H9 (cell line): ENCODE data around the gene NHERF1. TPM values are rescaled to one million over a fixed set of nuclear protein-coding genes. Genes with fewer than 3 reads are reported as not detected.

Source experiments
- DNase-seq: peaks from one replicate; pipeline ENCODE4 v3.0.0-alpha.2; 2017
- H2AFZ ChIP-seq: one replicate; pipeline ENCODE4 v1.6.1; 2013; ENCODE audit warnings: mild to moderate bottlenecking, low read length, control low read depth, moderate library complexity
- H2AK5ac ChIP-seq: 2 replicates; pipeline ENCODE4 v1.6.1; 2013; ENCODE audit warnings: low read length, control low read depth, mixed read lengths; ENCODE audit not compliant: insufficient read length
- H2BK120ac ChIP-seq: one replicate; pipeline ENCODE4 v1.6.1; 2013; ENCODE audit warnings: low read depth, mild to moderate bottlenecking, low read length, control low read depth, inconsistent platforms; ENCODE audit not compliant: poor library complexity, severe bottlenecking
- H2BK12ac ChIP-seq: 2 replicates; pipeline ENCODE4 v1.6.1; 2013; ENCODE audit warnings: low read length, control low read depth, mixed read lengths, low read depth; ENCODE audit not compliant: insufficient read length
- H2BK15ac ChIP-seq: 2 replicates; pipeline ENCODE4 v1.6.1; 2013; ENCODE audit warnings: low read depth, low read length, control low read depth
- H2BK20ac ChIP-seq: one replicate; pipeline ENCODE4 v1.6.1; 2013; ENCODE audit warnings: low read depth, mild to moderate bottlenecking, low read length, control low read depth, inconsistent platforms; ENCODE audit not compliant: poor library complexity, severe bottlenecking
- H2BK5ac ChIP-seq: 2 replicates; pipeline ENCODE4 v1.6.1; 2013; ENCODE audit warnings: low read length, control low read depth, mixed read lengths; ENCODE audit not compliant: insufficient read length
- H3K14ac ChIP-seq: 2 replicates; pipeline ENCODE4 v1.6.1; 2013; ENCODE audit warnings: low read length, control low read depth; ENCODE audit not compliant: insufficient read depth
- H3K18ac ChIP-seq: 2 replicates; pipeline ENCODE4 v1.6.1; 2013; ENCODE audit warnings: low read depth, mild to moderate bottlenecking, mixed read lengths, low read length, control low read depth; ENCODE audit not compliant: insufficient read length
- H3K23ac ChIP-seq: 2 replicates; pipeline ENCODE4 v1.6.1; 2013; ENCODE audit warnings: low read length, control low read depth, mixed read lengths, low read depth; ENCODE audit not compliant: insufficient read length
- H3K23me2 ChIP-seq: 2 replicates; pipeline ENCODE4 v1.6.1; 2013; ENCODE audit warnings: low read depth, mild to moderate bottlenecking, mixed read lengths, low read length, control low read depth; ENCODE audit not compliant: insufficient read length, poor library complexity, severe bottlenecking
- H3K27ac ChIP-seq: 2 replicates; pipeline ENCODE4 v1.5.1; 2013; ENCODE audit warnings: low read length, control low read depth, mixed read lengths, low read depth; ENCODE audit not compliant: insufficient read length
- H3K27me3 ChIP-seq: 2 replicates; pipeline ENCODE4 v1.6.1; 2013; ENCODE audit warnings: low read length, control low read depth, inconsistent platforms; ENCODE audit not compliant: insufficient read depth
- H3K4ac ChIP-seq: 2 replicates; pipeline ENCODE4 v1.6.1; 2013; ENCODE audit warnings: low read depth, mild to moderate bottlenecking, control low read depth, inconsistent platforms, low read length, moderate library complexity
- H3K4me1 ChIP-seq: 2 replicates; pipeline ENCODE4 v1.6.1; 2013; ENCODE audit warnings: low read length, control low read depth, inconsistent platforms; ENCODE audit not compliant: insufficient read depth
- H3K4me2 ChIP-seq: 2 replicates; pipeline ENCODE4 v1.6.1; 2013; ENCODE audit warnings: low read length, control low read depth, mixed read lengths; ENCODE audit not compliant: insufficient read length, insufficient read depth
- H3K56ac ChIP-seq: 2 replicates; pipeline ENCODE4 v1.6.1; 2013; ENCODE audit warnings: low read depth, mild to moderate bottlenecking, mixed read lengths, low read length, control low read depth; ENCODE audit not compliant: insufficient read length
- H3K79me1 ChIP-seq: 2 replicates; pipeline ENCODE4 v1.6.1; 2013; ENCODE audit warnings: low read depth, mild to moderate bottlenecking, moderate library complexity, low read length, control low read depth, inconsistent platforms; ENCODE audit not compliant: insufficient read depth, poor library complexity, severe bottlenecking
- H3K79me2 ChIP-seq: 2 replicates; pipeline ENCODE4 v1.6.1; 2013; ENCODE audit warnings: low read length, control low read depth, inconsistent platforms; ENCODE audit not compliant: insufficient read depth
- H3K9ac ChIP-seq: 2 replicates; pipeline ENCODE4 v1.6.1; 2013; ENCODE audit warnings: low read length, control low read depth, mixed read lengths; ENCODE audit not compliant: insufficient read length; ENCODE audit errors: extremely low read depth
- H3K9me3 ChIP-seq: one replicate; pipeline ENCODE4 v1.6.1; 2013; ENCODE audit warnings: low read depth, low read length, inconsistent platforms; ENCODE audit not compliant: control insufficient read depth
- H3T11ph ChIP-seq: one replicate; pipeline ENCODE4 v1.6.1; 2013; ENCODE audit warnings: mild to moderate bottlenecking, low read length, control low read depth, inconsistent platforms
- H4K20me1 ChIP-seq: one replicate; pipeline ENCODE4 v1.6.1; 2013; ENCODE audit not compliant: control insufficient read depth, insufficient read length, insufficient read depth
- H4K5ac ChIP-seq: 2 replicates; pipeline ENCODE4 v1.6.1; 2013; ENCODE audit warnings: low read depth, mild to moderate bottlenecking, mixed read lengths, low read length, control low read depth; ENCODE audit not compliant: insufficient read length
- H4K8ac ChIP-seq: replicated peaks from 2 replicates; pipeline ENCODE4 v1.6.1; 2013; ENCODE audit warnings: low read length, control low read depth, mixed read lengths, low read depth; ENCODE audit not compliant: insufficient read length
- H4K91ac ChIP-seq: 2 replicates; pipeline ENCODE4 v1.6.1; 2013; ENCODE audit warnings: low read depth, mild to moderate bottlenecking, moderate library complexity, mixed read lengths, low read length, control low read depth; ENCODE audit not compliant: insufficient read length
- H3K27ac Mint-ChIP-seq, 3 experiments: 2 replicates in 2 of 3; 3 replicates in 1 of 3; pipeline ENCODE4 v1.8.0; 2020 to 2021; ENCODE audit warnings: mixed read lengths in 3 of 3, mild to moderate bottlenecking in 1 of 3, moderate library complexity in 1 of 3
- H3K27me3 Mint-ChIP-seq: 2 replicates; pipeline ENCODE4 v1.8.0; 2021; ENCODE audit warnings: low read depth, mild to moderate bottlenecking, moderate library complexity, mixed read lengths
- H3K36me3 Mint-ChIP-seq, 3 experiments: 2 replicates in 2 of 3; 3 replicates in 1 of 3; pipeline ENCODE4 v1.8.0; 2020 to 2021; ENCODE audit warnings: low read depth in 3 of 3, mixed read lengths in 3 of 3; ENCODE audit not compliant: insufficient read depth in 1 of 3
- H3K4me1 Mint-ChIP-seq, 2 experiments: 2 replicates each; pipeline ENCODE4 v1.8.0; 2020; ENCODE audit warnings: mixed read lengths in 2 of 2
- H3K4me3 Mint-ChIP-seq, 2 experiments: 2 replicates in 1 of 2; 3 replicates in 1 of 2; pipeline ENCODE4 v1.8.0; 2020 to 2021; ENCODE audit warnings: mild to moderate bottlenecking in 2 of 2, mixed read lengths in 2 of 2, moderate library complexity in 1 of 2
- H3K9me3 Mint-ChIP-seq, 2 experiments: 2 replicates in 1 of 2; 3 replicates in 1 of 2; pipeline ENCODE4 v1.8.0; 2020; ENCODE audit warnings: mild to moderate bottlenecking in 2 of 2, mixed read lengths in 2 of 2, moderate library complexity in 1 of 2
- CTCF ChIP-seq: fragments of 200-600 bp; sonication (generic); conservative IDR thresholded peaks from 3 replicates; pipeline ENCODE4 v1.8.0; 2021; ENCODE audit warnings: antibody characterized with exemption, mild to moderate bottlenecking
- WGBS: extraction: QIAGEN DNeasy Blood & Tissue Kit; methylation state at CpG from one replicate; pipeline ENCODE4 v1.1.7; 2013; ENCODE audit warnings: missing lambda C conversion rate, low lambda C conversion rate, mixed read lengths; ENCODE audit not compliant: insufficient read length; ENCODE audit errors: extremely low coverage; 5-methylcytosine and 5-hydroxymethylcytosine counted together
- total RNA-seq: library from RNA; stranded (reverse); gene quantifications from 2 replicates; pipeline ENCODE4 v1.2.1, GENCODE V29; 2021

Gene NHERF1
- total RNA-seq, 1 experiment from 2014 or later: 74.4 TPM

DNA sequence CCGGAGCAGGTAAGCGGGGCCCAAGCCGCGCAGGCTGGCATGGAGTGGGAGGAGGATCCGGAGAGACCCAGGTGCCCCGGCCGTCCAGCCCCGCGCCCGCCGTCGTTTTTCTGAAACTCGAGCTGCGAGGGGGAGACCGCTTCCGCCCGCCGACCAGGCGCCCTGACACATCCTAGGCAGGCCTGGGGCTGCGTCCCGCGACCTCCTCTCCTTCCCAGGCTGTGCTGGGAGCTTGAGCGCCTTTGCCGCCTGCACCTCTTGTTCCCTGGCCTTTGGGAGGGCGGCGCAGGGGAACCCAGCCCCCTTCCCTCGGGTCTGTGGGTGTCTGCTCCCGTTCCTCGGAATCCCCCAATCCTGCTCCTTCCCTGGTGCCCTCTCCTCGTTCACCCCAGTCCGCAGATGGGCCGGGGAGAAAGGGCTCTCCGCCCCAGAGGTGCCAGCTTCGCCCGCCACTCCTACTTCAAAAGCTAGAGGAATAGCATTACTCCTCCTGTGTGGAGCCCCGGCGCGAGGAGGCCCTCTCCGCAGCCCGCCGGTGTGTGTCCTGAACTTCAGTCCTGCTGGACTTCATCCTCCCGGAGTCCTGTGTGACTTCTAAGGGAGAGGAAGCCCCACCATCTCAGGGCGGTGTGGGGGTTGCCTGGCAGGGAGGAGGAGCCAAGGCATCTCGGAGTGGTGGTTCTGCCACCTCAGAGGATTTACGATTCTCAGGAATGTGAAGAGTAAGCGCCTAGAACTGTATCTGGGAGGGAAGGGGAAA lies 1.0 kb downstream of the NHERF1 start:
- Histone ChIP-seq H3K9ac (peak overlapping the region; percentile 77), H3K27ac (no peak overlapping the region)

More for the DNA sequence above, 1.0 kb downstream of the NHERF1 start:
- Histone ChIP-seq H3K23me2 (peaks cover 9% of the 10 kb centered on the region), H2BK120ac (no peak overlapping the region), H3T11ph (no peak overlapping the region), H3K56ac (no peak overlapping the region), H3K4ac (no peak overlapping the region), H3K27me3 (no peaks in the 10 kb centered on the region), H2BK15ac (no peak overlapping the region), H4K8ac (no peak overlapping the region), H4K5ac (no peak overlapping the region), H2AFZ (no peak overlapping the region), H2BK12ac (no peak overlapping the region), H3K4me1 (peaks cover 11% of the 10 kb centered on the region), H2BK20ac (no peak overlapping the region), H3K79me1 (peaks cover 3% of the 10 kb centered on the region), H4K20me1 (no peaks in the 10 kb centered on the region), H3K14ac (peak overlapping the region; percentile 83), H4K91ac (no peak overlapping the region), H3K4me2 (peak overlapping the region; percentile 69), H3K23ac (no peak overlapping the region), H2BK5ac (no peak overlapping the region), H2AK5ac (no peak overlapping the region), H3K9me3 (no peaks in the 10 kb centered on the region), H3K18ac (no peak overlapping the region), H3K79me2 (peaks cover 9% of the 10 kb centered on the region; the same call in 1 of the 2 replicates)
- H3K27me3 Mint-ChIP-seq: peaks cover 5% of the 10 kb centered on the region
- no CpG with 5 or more reads among the region's 46 CpGs for WGBS
- peak overlapping the region; percentile 89 to 93 for H3K4me3 Mint-ChIP-seq
- peak overlapping the region in 2 of 3 experiments; percentile 79 to 85; a peak in 2 of 7 replicates for H3K27ac Mint-ChIP-seq
- TF ChIP-seq CTCF: no peak
- DNase-seq: no peak
- H3K36me3 Mint-ChIP-seq: peaks cover 12 to 24% (median 17%) of the 10 kb centered on the region in 3 experiments
- peaks cover 59 to 65% of the 10 kb centered on the region in 2 experiments for H3K4me1 Mint-ChIP-seq
- no peaks in the 10 kb centered on the region for H3K9me3 Mint-ChIP-seq
